Transverse colon (tissue), 4 donors: Measurements from ENCODE around the gene TCERG1L.

Experiments
- EP300 ChIP-seq: sonication (generic); formaldehyde crosslinking; IDR thresholded peaks from one replicate; pipeline ENCODE4 v1.6.1; 2017; ENCODE audit warnings: antibody characterized with exemption, low read depth
- POLR2A ChIP-seq: fragments of 450-650 bp; IDR thresholded peaks from one replicate; pipeline ENCODE4 v1.6.1; 2016; ENCODE audit warnings: antibody characterized with exemption, mild to moderate bottlenecking, moderate library complexity
- POLR2AphosphoS5 ChIP-seq, 3 donors: sonication (generic); formaldehyde crosslinking; IDR thresholded peaks; one replicate each; pipeline ENCODE4 v1.6.1; 2016; ENCODE audit warnings: antibody characterized with exemption in 3 of 3
- TF ChIP-seq, protein P1 (sequence below), 5 experiments: fragments of 200-600 bp in 3 of 5; fragments of 450-650 bp in 2 of 5; sonication (generic) in 3 of 5; IDR thresholded peaks; 1 replicate in 2 of 5; 2 replicates in 3 of 5; pipeline ENCODE4 v1.5.1; 2016 to 2017; ENCODE audit warnings: antibody characterized with exemption in 5 of 5, inconsistent platforms in 3 of 5, mild to moderate bottlenecking in 2 of 5, moderate library complexity in 1 of 5

DNA sequence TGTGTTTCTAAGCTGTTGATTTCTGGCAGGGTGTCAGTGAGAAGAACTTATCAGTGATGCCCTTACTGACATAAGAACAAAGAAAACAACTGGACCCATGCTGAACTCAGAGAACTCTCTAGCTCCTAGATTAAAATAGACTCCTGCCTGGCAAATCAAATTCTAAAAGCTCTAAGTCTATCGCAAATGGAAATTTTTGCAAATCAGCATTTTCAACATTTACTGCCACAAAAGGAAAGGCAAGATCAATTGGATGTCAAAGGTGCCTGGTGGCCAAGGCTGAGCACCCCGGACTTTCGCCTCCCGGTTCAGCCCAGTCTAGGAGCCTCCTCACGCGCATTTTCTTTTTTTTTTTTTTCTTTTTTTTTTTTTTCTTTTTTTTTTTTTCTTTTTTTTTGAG lies 251.6 kb downstream of the TCERG1L start:
- TF ChIP-seq POLR2AphosphoS5 (IDR thresholded peaks at IDR 0.05) = no peak
- TF ChIP-seq, protein P1, sequence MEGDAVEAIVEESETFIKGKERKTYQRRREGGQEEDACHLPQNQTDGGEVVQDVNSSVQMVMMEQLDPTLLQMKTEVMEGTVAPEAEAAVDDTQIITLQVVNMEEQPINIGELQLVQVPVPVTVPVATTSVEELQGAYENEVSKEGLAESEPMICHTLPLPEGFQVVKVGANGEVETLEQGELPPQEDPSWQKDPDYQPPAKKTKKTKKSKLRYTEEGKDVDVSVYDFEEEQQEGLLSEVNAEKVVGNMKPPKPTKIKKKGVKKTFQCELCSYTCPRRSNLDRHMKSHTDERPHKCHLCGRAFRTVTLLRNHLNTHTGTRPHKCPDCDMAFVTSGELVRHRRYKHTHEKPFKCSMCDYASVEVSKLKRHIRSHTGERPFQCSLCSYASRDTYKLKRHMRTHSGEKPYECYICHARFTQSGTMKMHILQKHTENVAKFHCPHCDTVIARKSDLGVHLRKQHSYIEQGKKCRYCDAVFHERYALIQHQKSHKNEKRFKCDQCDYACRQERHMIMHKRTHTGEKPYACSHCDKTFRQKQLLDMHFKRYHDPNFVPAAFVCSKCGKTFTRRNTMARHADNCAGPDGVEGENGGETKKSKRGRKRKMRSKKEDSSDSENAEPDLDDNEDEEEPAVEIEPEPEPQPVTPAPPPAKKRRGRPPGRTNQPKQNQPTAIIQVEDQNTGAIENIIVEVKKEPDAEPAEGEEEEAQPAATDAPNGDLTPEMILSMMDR (IDR thresholded peaks at IDR 0.05) = no peak
- no peak for TF ChIP-seq POLR2A
- no peak for TF ChIP-seq EP300
